Astrocyte of the cerebellum (primary cell): ENCODE measurements around the gene DNASE1L1.
"Not testable (repeated sequence)": the region's sequence is repeated elsewhere in the genome, so short reads cannot be mapped to it uniquely, and the experiment has no call there.

ENCODE experiments used
- DNase-seq: peaks from one replicate; pipeline ENCODE4 v3.0.0-alpha.2; 2011; ENCODE audit warnings: low read depth
- H3K4me3 ChIP-seq: 2 replicates; pipeline ENCODE4 v1.5.1; 2011; ENCODE audit warnings: mild to moderate bottlenecking, low read depth, low read length, moderate library complexity
- CTCF ChIP-seq: IDR thresholded peaks from 2 replicates; pipeline ENCODE4 v1.5.1; 2012; ENCODE audit warnings: low read length, low read depth, moderate library complexity, mild to moderate bottlenecking; ENCODE audit errors: missing control alignments
- in situ Hi-C: cut with HindIII; loops from 2 replicates; pipeline ENCODE4 v1.10.0; 2017; ENCODE audit warnings: low sequenced_read_pairs

The DNASE1L1 gene

GRCh38 chrX:154396973-154397887 lies 11.8 kb downstream of the DNASE1L1 start:
- no peak for DNase-seq
- in situ Hi-C loops = no loop called here
- no peak for TF ChIP-seq CTCF
- peak overlapping the region; percentile 88 for H3K4me3 ChIP-seq

GRCh38 chrX:154396363-154396762 lies 12.7 kb downstream of the DNASE1L1 start:
- DNase-seq, in situ Hi-C loops: not testable (repeated sequence)

GRCh38 chrX:154389812-154390747 lies 19.0 kb downstream of the DNASE1L1 start:
- in situ Hi-C loops, H3K4me3 ChIP-seq, DNase-seq: not testable (repeated sequence)

More at GRCh38 chrX:154396363-154396762, 12.7 kb downstream of the DNASE1L1 start:
- H3K4me3 ChIP-seq = not testable (repeated sequence)

GRCh38 chrX:154388649-154389048 lies 20.4 kb downstream of the DNASE1L1 start:
- DNase-seq, H3K4me3 ChIP-seq, in situ Hi-C loops: not testable (repeated sequence)

- in situ Hi-C loops, DNase-seq, H3K4me3 ChIP-seq: not testable (repeated sequence)
These were observed 21.0 kb downstream of the DNASE1L1 start for GRCh38 chrX:154388094-154388493.

GRCh38 chrX:154384284-154384892 lies 24.7 kb downstream of the DNASE1L1 start:
- DNase-seq = no peak
- peak; percentile 37 for TF ChIP-seq CTCF
- no peak overlapping the region for H3K4me3 ChIP-seq
- in situ Hi-C loops = no loop called here

GRCh38 chrX:154383359-154384283 lies 25.4 kb downstream of the DNASE1L1 start:
- no peak for TF ChIP-seq CTCF
- in situ Hi-C loops = no loop called here
- no peak for DNase-seq

More at GRCh38 chrX:154383359-154384283, 25.4 kb downstream of the DNASE1L1 start:
- no peak overlapping the region for H3K4me3 ChIP-seq
